Left ventricle myocardium inferior (tissue), 1 donor: ENCODE data around the gene PPP1R9A. TPM values are rescaled to one million over a fixed set of nuclear protein-coding genes. Genes with fewer than 3 reads are reported as not detected.

Source experiments
- DNase-seq: peaks from one replicate; pipeline ENCODE4 v3.0.0-alpha.2; 2020
- H3K27ac ChIP-seq: fragments of 200-600 bp; replicated peaks from 2 replicates; pipeline ENCODE4 v1.8.0; 2021
- H3K27me3 ChIP-seq: fragments of 200-600 bp; 2 replicates; pipeline ENCODE4 v1.8.0; 2021; ENCODE audit warnings: low read depth
- H3K36me3 ChIP-seq: fragments of 200-600 bp; 2 replicates; pipeline ENCODE4 v1.8.0; 2021
- H3K4me1 ChIP-seq: fragments of 200-600 bp; 2 replicates; pipeline ENCODE4 v1.8.0; 2021
- H3K4me3 ChIP-seq: fragments of 200-600 bp; 2 replicates; pipeline ENCODE4 v1.8.0; 2021; ENCODE audit warnings: mild to moderate bottlenecking, moderate library complexity
- H3K9me3 ChIP-seq: fragments of 200-600 bp; replicated peaks from 2 replicates; pipeline ENCODE4 v1.8.0; 2021
- intact Hi-C: fragments of 100-400 bp; cut with micrococcal nuclease; formaldehyde crosslinking; loops from one replicate; pipeline ENCODE4 v1.11.0; 2022
- total RNA-seq: library from RNA; stranded (reverse); fragmentation: NEBNext Ultra II Directional; extraction: Animal tissue kit (Norgen Biotek cat#: 25700); gene quantifications from one replicate; pipeline ENCODE4 v1.2.1, GENCODE V29; 2021
- TF ChIP-seq, protein P1 (sequence below): fragments of 200-600 bp; IDR thresholded peaks from 2 replicates; pipeline ENCODE4 v1.8.0; 2021; ENCODE audit warnings: antibody characterized with exemption, mild to moderate bottlenecking, borderline replicate concordance
- donor health status: DM: no; HTN: yes; CAD: no; lungs with severe emphysema.

The PPP1R9A gene
- total RNA-seq, 1 donor from 2014 or later: 27.6 TPM

DNA sequence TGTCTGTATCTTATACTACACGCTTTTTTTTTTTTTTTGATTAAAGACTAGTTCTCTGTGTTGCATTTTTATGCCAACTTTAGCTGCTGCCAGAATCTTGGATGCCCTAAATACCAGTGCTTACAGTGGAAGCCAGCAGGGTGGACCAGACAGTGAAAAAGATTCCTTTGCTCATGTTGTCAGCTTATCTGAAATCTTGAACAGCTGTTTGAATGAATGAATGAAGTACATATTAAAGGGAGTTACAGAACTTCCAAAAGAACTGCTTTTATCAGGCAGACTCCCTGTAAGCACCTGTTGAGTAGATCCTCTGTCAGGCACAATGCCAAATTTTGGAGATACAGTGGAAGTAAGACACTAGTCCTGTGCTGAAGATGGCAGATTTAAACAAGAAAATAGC lies 184.9 kb downstream of the PPP1R9A start:
- Histone ChIP-seq H3K4me1 (peaks cover 28% of the 10 kb centered on the region), H3K27me3 (no peaks in the 10 kb centered on the region), H3K36me3 (no peaks in the 10 kb centered on the region), H3K9me3 (no peaks in the 10 kb centered on the region), H3K4me3 (no peak overlapping the region), H3K27ac (no peak overlapping the region)
- DNase-seq: no peak
- intact Hi-C loops: no loop called here
- TF ChIP-seq, protein P1, sequence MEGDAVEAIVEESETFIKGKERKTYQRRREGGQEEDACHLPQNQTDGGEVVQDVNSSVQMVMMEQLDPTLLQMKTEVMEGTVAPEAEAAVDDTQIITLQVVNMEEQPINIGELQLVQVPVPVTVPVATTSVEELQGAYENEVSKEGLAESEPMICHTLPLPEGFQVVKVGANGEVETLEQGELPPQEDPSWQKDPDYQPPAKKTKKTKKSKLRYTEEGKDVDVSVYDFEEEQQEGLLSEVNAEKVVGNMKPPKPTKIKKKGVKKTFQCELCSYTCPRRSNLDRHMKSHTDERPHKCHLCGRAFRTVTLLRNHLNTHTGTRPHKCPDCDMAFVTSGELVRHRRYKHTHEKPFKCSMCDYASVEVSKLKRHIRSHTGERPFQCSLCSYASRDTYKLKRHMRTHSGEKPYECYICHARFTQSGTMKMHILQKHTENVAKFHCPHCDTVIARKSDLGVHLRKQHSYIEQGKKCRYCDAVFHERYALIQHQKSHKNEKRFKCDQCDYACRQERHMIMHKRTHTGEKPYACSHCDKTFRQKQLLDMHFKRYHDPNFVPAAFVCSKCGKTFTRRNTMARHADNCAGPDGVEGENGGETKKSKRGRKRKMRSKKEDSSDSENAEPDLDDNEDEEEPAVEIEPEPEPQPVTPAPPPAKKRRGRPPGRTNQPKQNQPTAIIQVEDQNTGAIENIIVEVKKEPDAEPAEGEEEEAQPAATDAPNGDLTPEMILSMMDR: no peak

DNA sequence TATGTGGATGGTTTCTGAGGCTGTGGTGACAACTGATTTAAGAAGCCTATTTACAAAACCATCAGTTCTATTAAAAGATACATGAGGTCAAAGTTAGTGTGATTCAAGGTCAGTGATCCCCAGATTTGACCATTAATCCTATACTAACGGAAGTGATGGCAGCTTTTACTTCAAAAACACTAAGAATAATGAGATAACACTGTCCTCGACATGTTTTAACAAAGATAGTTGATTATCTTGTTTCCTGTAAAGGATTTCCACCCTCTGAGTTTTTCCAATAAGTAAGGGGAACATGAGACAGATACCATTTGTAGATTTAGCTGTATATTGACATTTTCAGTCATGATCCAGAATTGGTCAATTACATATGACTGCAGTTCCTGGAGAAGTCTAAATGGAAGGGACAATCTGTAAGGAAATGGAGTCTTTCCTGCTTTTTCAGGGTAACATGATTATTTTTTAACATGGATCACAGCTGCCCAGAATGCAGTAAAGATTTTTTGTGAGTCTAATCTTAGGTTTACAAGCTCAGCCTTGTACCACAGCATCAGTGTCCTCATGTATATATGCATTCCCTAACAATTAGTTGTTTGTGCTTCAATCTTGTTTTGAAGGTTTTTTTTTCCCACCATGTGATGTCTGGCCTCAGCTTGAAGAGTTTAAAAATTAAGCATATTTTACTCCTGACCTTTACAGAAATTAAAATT lies 188.0 kb downstream of the PPP1R9A start:
- Histone ChIP-seq H3K36me3 (no peaks in the 10 kb centered on the region), H3K4me3 (no peak overlapping the region), H3K9me3 (no peaks in the 10 kb centered on the region), H3K27ac (no peak overlapping the region), H3K27me3 (no peaks in the 10 kb centered on the region), H3K4me1 (peaks cover 18% of the 10 kb centered on the region)
- intact Hi-C loops: no loop called here
- TF ChIP-seq, protein P1: no peak
- DNase-seq: no peak

DNA sequence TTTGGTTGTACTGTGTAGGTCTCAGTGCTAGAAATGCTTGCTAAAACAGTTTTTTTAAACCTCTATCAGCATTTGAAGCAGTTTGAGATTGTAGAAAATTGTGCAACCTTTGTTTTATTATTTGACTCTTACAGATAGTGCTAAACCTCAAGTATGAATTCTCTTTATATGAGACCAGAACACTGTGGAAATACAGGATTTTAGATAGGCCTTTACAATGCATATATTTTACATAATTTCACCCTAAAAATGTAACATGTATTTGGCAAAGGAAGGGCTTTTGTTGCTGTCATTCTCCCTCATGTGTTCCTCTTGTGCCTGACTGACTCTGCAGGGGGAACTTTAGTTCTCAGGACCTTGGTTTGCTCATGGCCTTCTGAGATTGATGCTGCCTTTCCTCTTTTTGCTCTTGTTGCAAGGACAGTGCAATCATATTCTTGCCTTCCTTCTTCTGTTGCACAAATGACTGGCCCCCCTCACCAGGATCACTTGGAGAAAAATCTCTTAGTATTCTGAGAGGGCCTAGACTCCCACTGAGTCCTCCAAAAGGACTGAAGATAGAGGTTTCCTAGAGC lies 188.7 kb downstream of the PPP1R9A start:
- H3K4me3 ChIP-seq: no peak overlapping the region
- no peaks in the 10 kb centered on the region for H3K36me3 ChIP-seq
- TF ChIP-seq, protein P1: no peak
- no peak for DNase-seq
- no peaks in the 10 kb centered on the region for H3K27me3 ChIP-seq
- intact Hi-C loops: no loop called here
- peaks cover 18% of the 10 kb centered on the region for H3K4me1 ChIP-seq
- H3K27ac ChIP-seq: no peak overlapping the region
- no peaks in the 10 kb centered on the region for H3K9me3 ChIP-seq

DNA sequence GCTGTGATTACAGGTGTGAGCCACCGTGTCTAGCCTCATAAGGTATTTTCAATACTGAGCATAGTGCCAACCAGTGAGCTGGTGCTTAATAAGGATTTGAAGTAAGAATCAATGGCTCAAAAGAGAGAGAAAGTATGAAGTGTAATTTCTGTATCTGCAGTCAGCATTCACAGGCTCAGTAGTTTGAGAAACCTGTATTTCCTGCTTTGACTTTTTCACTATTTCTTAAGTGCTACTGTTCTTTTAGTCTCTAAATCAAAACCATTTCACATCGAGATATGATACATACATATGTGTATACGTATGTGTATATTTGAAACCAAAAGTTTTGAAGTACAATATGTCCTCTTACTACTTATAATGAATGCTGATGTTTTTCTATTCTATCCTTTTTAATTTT lies 189.9 kb downstream of the PPP1R9A start:
- DNase-seq: no peak
- H3K27ac ChIP-seq: no peak overlapping the region
- H3K4me1 ChIP-seq: peaks cover 10% of the 10 kb centered on the region
- H3K27me3 ChIP-seq: no peaks in the 10 kb centered on the region
- H3K36me3 ChIP-seq: no peaks in the 10 kb centered on the region
- no peaks in the 10 kb centered on the region for H3K9me3 ChIP-seq
- intact Hi-C loops: no loop called here
- H3K4me3 ChIP-seq: no peak overlapping the region
- TF ChIP-seq, protein P1: no peak

DNA sequence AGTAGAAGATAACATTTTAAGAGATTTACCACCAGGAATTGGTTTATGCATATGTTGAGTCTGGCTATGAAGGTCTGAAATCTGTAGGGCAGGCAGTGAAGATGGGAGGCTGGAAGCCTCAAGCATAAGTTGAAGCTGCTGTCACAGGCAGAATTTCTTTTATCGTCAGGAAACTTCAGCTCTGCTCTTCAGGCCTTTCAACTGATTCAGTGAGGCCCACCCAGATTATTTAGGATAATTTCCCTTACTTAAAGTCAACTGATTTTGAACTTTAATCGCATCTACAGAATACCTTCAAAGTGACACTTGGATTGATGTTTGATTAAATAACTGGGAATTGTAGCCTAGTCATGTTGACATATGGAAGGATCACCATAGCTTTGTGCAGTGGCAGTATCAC lies 190.5 kb downstream of the PPP1R9A start:
- intact Hi-C loops: no loop called here
- TF ChIP-seq, protein P1: no peak
- no peak for DNase-seq

More for the DNA sequence above, 190.5 kb downstream of the PPP1R9A start:
- Histone ChIP-seq H3K27me3 (no peaks in the 10 kb centered on the region), H3K4me1 (peaks cover 7% of the 10 kb centered on the region), H3K36me3 (no peaks in the 10 kb centered on the region), H3K4me3 (no peak overlapping the region), H3K9me3 (no peaks in the 10 kb centered on the region), H3K27ac (no peak overlapping the region)
